Keratinocyte (primary cell): ENCODE results near the gene TBXAS1. TPM values are rescaled to one million over a fixed set of nuclear protein-coding genes. Genes with fewer than 3 reads are reported as not detected.

Experiments
- DNase-seq: peaks from one replicate; pipeline ENCODE4 v3.0.0-alpha.2; 2011; ENCODE audit warnings: low read depth, missing footprints, low spot score
- FAIRE-seq: peaks from 2 replicates; lab custom pipeline; 2011; peaks lifted over from hg19 to GRCh38; lab: Jason Lieb, UNC
- H2AFZ ChIP-seq: 2 replicates; pipeline ENCODE4 v1.6.0; 2012; ENCODE audit warnings: low read length, control low read depth, inconsistent platforms; ENCODE audit not compliant: control insufficient read depth
- H3K27ac ChIP-seq: 2 replicates; pipeline ENCODE4 v1.5.1; 2011; ENCODE audit warnings: low read length; ENCODE audit not compliant: control insufficient read depth, insufficient read depth
- H3K27me3 ChIP-seq: 3 replicates; pipeline ENCODE4 v1.6.0; 2011; ENCODE audit warnings: low read length; ENCODE audit not compliant: control insufficient read depth, insufficient read depth; ENCODE audit errors: extremely low read depth
- H3K36me3 ChIP-seq, 2 experiments: 2 replicates in 1 of 2; 3 replicates in 1 of 2; pipeline ENCODE4 v1.5.1; 2011; ENCODE audit warnings: low read length in 2 of 2, mild to moderate bottlenecking in 1 of 2; ENCODE audit not compliant: control insufficient read depth in 2 of 2, insufficient read depth in 2 of 2; ENCODE audit errors: extremely low read depth in 1 of 2
- H3K4me1 ChIP-seq: 3 replicates; pipeline ENCODE4 v1.5.1; 2011; ENCODE audit warnings: low read length; ENCODE audit not compliant: control insufficient read depth, insufficient read depth; ENCODE audit errors: extremely low read depth
- H3K4me2 ChIP-seq: 3 replicates; pipeline ENCODE4 v1.6.0; 2011; ENCODE audit warnings: low read depth, low read length; ENCODE audit not compliant: control insufficient read depth, insufficient read depth; ENCODE audit errors: extremely low read depth
- H3K4me3 ChIP-seq, 3 experiments: fragments of 200-600 bp in 1 of 3; sonication (generic) in 1 of 3; 2 replicates in 2 of 3; 3 replicates in 1 of 3; pipeline ENCODE4 v1.5.1; 2011 to 2016; ENCODE audit warnings: low read length in 3 of 3, mild to moderate bottlenecking in 3 of 3, control low read depth in 2 of 3, inconsistent platforms in 1 of 3, low read depth in 1 of 3, mixed read lengths in 1 of 3, mixed run types in 1 of 3, moderate library complexity in 1 of 3; ENCODE audit not compliant: control insufficient read depth in 2 of 3, insufficient read depth in 2 of 3; ENCODE audit errors: extremely low read depth in 1 of 3
- H3K79me2 ChIP-seq: 2 replicates; pipeline ENCODE4 v1.6.0; 2012; ENCODE audit warnings: low read length; ENCODE audit not compliant: control insufficient read depth, insufficient read depth
- H3K9ac ChIP-seq: 3 replicates; pipeline ENCODE4 v1.6.0; 2011; ENCODE audit warnings: low read length; ENCODE audit not compliant: control insufficient read depth, insufficient read depth; ENCODE audit errors: extremely low read depth
- H3K9me1 ChIP-seq: 3 replicates; pipeline ENCODE4 v1.6.0; 2011; ENCODE audit warnings: low read length; ENCODE audit not compliant: control insufficient read depth, insufficient read depth; ENCODE audit errors: extremely low read depth
- H3K9me3 ChIP-seq: 2 replicates; pipeline ENCODE4 v1.5.1; 2012; ENCODE audit warnings: low read depth, low read length; ENCODE audit not compliant: control insufficient read depth
- H4K20me1 ChIP-seq: 3 replicates; pipeline ENCODE4 v1.6.0; 2011; ENCODE audit warnings: low read length; ENCODE audit not compliant: control insufficient read depth, insufficient read depth; ENCODE audit errors: extremely low read depth
- EZH2 ChIP-seq: IDR thresholded peaks from one replicate; pipeline ENCODE4 v1.6.1; 2012; ENCODE audit warnings: inconsistent platforms, mild to moderate bottlenecking, low read length, moderate library complexity
- dilution Hi-C: fragments of 300-500 bp; cut with MboI; formaldehyde crosslinking; loops from one replicate; pipeline ENCODE4 v1.7.0; 2020; ENCODE audit warnings: low sequenced_read_pairs; ENCODE audit not compliant: extremely low pct_ligation_motif_present
- polyA plus RNA-seq, 5 experiments: library from polyadenylated mRNA; depleted of rRNA in 3 of 5; stranded (reverse) in 3 of 5; stranded (forward) in 1 of 5; unstranded in 1 of 5; fragments of >200 nt; gene quantifications; 1 replicate in 1 of 5; 2 replicates in 3 of 5; 3 replicates in 1 of 5; pipeline versions ENCODE4 v1.2.1 to v1.2.3, GENCODE V29; 2011 to 2012; ENCODE audit warnings: missing spikeins in 2 of 5, low read depth in 1 of 5, low replicate concordance in 1 of 5
- TF ChIP-seq, protein P1 (sequence below), 3 experiments: IDR thresholded peaks in 1 of 3; conservative IDR thresholded peaks in 1 of 3; optimal IDR thresholded peaks in 1 of 3; 2 replicates in 2 of 3; 3 replicates in 1 of 3; pipeline versions ENCODE3 to v1.5.1; 2011; ENCODE audit warnings: low read length in 3 of 3, mild to moderate bottlenecking in 3 of 3, moderate library complexity in 2 of 3, control low read depth in 1 of 3, inconsistent platforms in 1 of 3; ENCODE audit not compliant: insufficient read depth in 2 of 3; ENCODE audit errors: extremely low read depth in 1 of 3

Gene TBXAS1
- polyA plus RNA-seq, 1 donor (not counting 4 experiments of a cell fraction or from before 2014, with no cell fraction given) = 2.9 TPM

GRCh38 chr7:139947021-139947420 lies 118.0 kb downstream of the TBXAS1 start:
- Histone ChIP-seq H3K9me1 (no peaks in the 10 kb centered on the region), H3K27ac (no peak overlapping the region), H3K4me1 (no peaks in the 10 kb centered on the region), H3K9ac (no peak overlapping the region), H4K20me1 (no peaks in the 10 kb centered on the region), H3K4me3 (no peak overlapping the region), H3K27me3 (peaks cover 9% of the 10 kb centered on the region), H3K9me3 (peaks cover 5% of the 10 kb centered on the region), H2AFZ (no peak overlapping the region), H3K36me3 (no peaks in the 10 kb centered on the region), H3K79me2 (no peaks in the 10 kb centered on the region), H3K4me2 (no peak overlapping the region)
- FAIRE-seq (no peak), DNase-seq (no peak)
- no peak for TF ChIP-seq EZH2
- TF ChIP-seq, protein P1, sequence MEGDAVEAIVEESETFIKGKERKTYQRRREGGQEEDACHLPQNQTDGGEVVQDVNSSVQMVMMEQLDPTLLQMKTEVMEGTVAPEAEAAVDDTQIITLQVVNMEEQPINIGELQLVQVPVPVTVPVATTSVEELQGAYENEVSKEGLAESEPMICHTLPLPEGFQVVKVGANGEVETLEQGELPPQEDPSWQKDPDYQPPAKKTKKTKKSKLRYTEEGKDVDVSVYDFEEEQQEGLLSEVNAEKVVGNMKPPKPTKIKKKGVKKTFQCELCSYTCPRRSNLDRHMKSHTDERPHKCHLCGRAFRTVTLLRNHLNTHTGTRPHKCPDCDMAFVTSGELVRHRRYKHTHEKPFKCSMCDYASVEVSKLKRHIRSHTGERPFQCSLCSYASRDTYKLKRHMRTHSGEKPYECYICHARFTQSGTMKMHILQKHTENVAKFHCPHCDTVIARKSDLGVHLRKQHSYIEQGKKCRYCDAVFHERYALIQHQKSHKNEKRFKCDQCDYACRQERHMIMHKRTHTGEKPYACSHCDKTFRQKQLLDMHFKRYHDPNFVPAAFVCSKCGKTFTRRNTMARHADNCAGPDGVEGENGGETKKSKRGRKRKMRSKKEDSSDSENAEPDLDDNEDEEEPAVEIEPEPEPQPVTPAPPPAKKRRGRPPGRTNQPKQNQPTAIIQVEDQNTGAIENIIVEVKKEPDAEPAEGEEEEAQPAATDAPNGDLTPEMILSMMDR (optimal IDR thresholded peaks at IDR 0.05 in 1 of 3, IDR thresholded peaks at IDR 0.05 in 1 of 3, conservative IDR thresholded peaks at IDR 0.05 in 1 of 3; ENCODE audit: extremely low read depth in 1 of 3, insufficient read depth in 2 of 3, low read length in 3 of 3) = no peak
- dilution Hi-C loops = no loop called here

- TF ChIP-seq EZH2 = no peak
- no peak for FAIRE-seq
- Histone ChIP-seq H3K4me1 (no peaks in the 10 kb centered on the region), H2AFZ (no peak overlapping the region), H3K4me2 (no peak overlapping the region), H3K9me1 (no peaks in the 10 kb centered on the region), H3K4me3 (no peak overlapping the region), H3K27ac (no peak overlapping the region), H4K20me1 (no peaks in the 10 kb centered on the region), H3K36me3 (no peaks in the 10 kb centered on the region), H3K9me3 (peaks cover 5% of the 10 kb centered on the region), H3K79me2 (no peaks in the 10 kb centered on the region), H3K9ac (no peak overlapping the region), H3K27me3 (peaks cover 9% of the 10 kb centered on the region)
- dilution Hi-C loops = no loop called here
- DNase-seq = no peak
These were observed 119.1 kb downstream of the TBXAS1 start for GRCh38 chr7:139948167-139948566.
